GM12874 (cell line): ENCODE results near the gene YPEL5.

Source experiments
- CTCF ChIP-seq: IDR thresholded peaks from 2 replicates; pipeline ENCODE4 v1.5.1; 2011; ENCODE audit warnings: low read depth, mild to moderate bottlenecking, control low read depth, low read length, moderate library complexity; ENCODE audit not compliant: insufficient read depth

YPEL5 gene

GRCh38 chr2:30146337-30147195 lies at the start of gene YPEL5:
YPEL5 (plus strand) TSS chr2:30147007; CDS start chr2:30156652, 9,645 bp downstream.
- TF ChIP-seq CTCF = no peak

GRCh38 chr2:30098266-30099005 lies 48.4 kb upstream of the YPEL5 start:
- no peak for TF ChIP-seq CTCF

- TF ChIP-seq CTCF = no peak
Observed at GRCh38 chr2:30104307-30104706, 42.5 kb upstream of the YPEL5 start.

GRCh38 chr2:30105556-30105955 lies 41.3 kb upstream of the YPEL5 start:
- TF ChIP-seq CTCF = no peak

GRCh38 chr2:30106543-30106942 lies 40.3 kb upstream of the YPEL5 start:
- no peak for TF ChIP-seq CTCF

- no peak for TF ChIP-seq CTCF
Observed at GRCh38 chr2:30108192-30108591, 38.6 kb upstream of the YPEL5 start.

GRCh38 chr2:30108851-30109250 lies 38.0 kb upstream of the YPEL5 start:
- TF ChIP-seq CTCF = no peak
